AG04449 (cell line): ENCODE measurements around the gene KASH5.

Experiments used
- CTCF ChIA-PET: fragments of 350-600 bp; formaldehyde crosslinking; extraction: SDS; loops from one replicate; lab custom pipeline; 2021; ENCODE audit warnings: antibody characterized with exemption; lab: Yijun Ruan, JAX
- POLR2A ChIA-PET: fragments of 400-600, 350-600 bp; formaldehyde crosslinking; extraction: SDS; loops from one replicate; lab custom pipeline; 2020; ENCODE audit warnings: antibody characterized with exemption, inconsistent platforms; lab: Yijun Ruan, JAX
- DNase-seq: peaks from one replicate; pipeline ENCODE4 v3.0.0-alpha.2; 2010; ENCODE audit warnings: low read depth, low spot score
- H3K4me3 ChIP-seq: 2 replicates; pipeline ENCODE4 v1.5.1; 2011; ENCODE audit warnings: low read depth, mild to moderate bottlenecking, control low read depth, low read length
- TF ChIP-seq, protein P1 (sequence below): IDR thresholded peaks from one replicate; pipeline ENCODE4 v1.5.1; 2011; ENCODE audit warnings: mild to moderate bottlenecking, moderate library complexity, low read length, control low read depth, inconsistent platforms; ENCODE audit not compliant: insufficient read depth; ENCODE audit errors: missing control alignments

The KASH5 gene

DNA sequence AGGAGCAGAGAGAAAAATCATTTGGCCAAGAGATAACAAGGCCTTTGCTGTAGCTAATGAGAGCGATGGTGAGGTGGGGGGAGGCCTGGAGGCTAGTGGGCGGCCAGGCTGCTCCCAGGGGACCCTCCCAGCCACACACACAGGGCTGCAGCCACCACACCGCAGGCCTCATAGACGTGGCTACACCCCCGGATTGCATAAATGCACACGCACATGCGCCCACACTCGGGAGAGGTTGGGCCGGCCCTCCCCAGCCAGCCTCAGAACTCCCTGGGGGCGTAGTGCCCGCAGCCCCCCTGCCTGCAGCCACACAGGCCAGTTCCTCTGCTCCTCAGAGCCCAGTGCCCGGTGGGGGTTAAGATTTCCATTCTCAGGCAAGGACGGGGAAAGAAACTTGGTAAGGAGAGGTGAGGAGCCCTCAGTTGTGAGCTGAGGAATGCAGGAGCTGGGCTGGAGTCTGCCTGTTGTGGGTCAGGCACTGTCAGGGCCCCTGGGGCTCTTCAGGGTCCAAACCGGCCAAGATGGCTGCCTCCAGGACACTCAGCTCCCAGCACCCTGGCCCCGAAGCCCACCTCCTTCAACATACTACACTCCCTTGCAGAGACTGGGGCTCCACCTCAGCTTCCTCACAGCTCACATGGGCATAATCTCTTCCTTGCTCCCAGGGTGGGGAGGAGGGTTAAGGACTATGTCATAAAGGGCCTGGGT lies 27.2 kb downstream of the KASH5 start:
- ChIA-PET POLR2A (no interaction called here), CTCF (no interaction called here)
- no peak overlapping the region for H3K4me3 ChIP-seq
- TF ChIP-seq, protein P1, sequence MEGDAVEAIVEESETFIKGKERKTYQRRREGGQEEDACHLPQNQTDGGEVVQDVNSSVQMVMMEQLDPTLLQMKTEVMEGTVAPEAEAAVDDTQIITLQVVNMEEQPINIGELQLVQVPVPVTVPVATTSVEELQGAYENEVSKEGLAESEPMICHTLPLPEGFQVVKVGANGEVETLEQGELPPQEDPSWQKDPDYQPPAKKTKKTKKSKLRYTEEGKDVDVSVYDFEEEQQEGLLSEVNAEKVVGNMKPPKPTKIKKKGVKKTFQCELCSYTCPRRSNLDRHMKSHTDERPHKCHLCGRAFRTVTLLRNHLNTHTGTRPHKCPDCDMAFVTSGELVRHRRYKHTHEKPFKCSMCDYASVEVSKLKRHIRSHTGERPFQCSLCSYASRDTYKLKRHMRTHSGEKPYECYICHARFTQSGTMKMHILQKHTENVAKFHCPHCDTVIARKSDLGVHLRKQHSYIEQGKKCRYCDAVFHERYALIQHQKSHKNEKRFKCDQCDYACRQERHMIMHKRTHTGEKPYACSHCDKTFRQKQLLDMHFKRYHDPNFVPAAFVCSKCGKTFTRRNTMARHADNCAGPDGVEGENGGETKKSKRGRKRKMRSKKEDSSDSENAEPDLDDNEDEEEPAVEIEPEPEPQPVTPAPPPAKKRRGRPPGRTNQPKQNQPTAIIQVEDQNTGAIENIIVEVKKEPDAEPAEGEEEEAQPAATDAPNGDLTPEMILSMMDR: no peak
- DNase-seq: no peak

DNA sequence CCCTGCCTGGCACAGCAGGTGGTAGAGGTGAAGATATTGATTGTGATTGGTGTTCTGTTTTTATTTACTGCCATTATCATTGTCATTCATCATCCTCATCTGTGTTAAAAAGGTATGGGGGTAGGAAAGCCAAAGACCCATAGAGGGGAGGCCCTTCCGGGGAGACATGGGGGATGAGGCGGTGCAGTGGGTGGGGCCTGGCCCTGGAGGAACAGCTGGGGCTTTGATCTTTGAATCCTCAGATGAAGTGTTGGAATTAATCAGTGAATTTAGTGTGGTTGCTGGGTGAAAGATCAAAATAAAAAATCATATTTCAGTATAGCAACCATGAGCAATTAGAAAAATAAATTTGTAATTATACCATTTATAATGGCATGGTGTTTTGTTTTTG lies 27.8 kb downstream of the KASH5 start:
- TF ChIP-seq, protein P1: no peak
- ChIA-PET CTCF (interaction anchor here (1.0 to 1.4 kb wide), 2 partner anchors 9 to 22 kb away, joined by 4 read pairs; partner anchors contain the start of gene GFY), POLR2A (no interaction called here)
- no peak overlapping the region for H3K4me3 ChIP-seq
- no peak for DNase-seq

DNA sequence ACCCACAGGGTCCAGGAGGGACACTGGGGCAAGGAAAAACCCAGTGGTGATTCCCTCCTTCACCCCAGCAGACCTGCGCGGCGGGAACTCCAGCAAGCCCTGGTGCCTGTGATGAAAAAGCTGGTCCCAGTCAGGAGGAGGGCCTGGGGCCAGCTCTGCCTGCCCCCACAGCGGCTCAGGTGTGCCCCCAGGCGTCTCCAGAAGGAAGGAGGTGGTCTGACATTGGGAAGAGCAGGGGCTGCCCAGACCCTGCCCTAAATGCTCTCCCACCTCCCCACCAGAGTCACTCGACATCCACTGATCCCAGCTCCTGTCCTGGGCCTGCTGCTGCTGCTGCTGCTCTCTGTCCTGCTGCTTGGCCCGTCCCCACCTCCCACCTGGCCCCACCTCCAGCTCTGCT lies 29.0 kb downstream of the KASH5 start:
- CTCF ChIA-PET: interaction anchor here (0.8 to 1.4 kb wide), 4 partner anchors 8 to 319 kb away, joined by 3 to 7 read pairs (median 4); partner anchors contain the start of gene GFY
- H3K4me3 ChIP-seq: no peak overlapping the region
- POLR2A ChIA-PET: no interaction called here

DNA sequence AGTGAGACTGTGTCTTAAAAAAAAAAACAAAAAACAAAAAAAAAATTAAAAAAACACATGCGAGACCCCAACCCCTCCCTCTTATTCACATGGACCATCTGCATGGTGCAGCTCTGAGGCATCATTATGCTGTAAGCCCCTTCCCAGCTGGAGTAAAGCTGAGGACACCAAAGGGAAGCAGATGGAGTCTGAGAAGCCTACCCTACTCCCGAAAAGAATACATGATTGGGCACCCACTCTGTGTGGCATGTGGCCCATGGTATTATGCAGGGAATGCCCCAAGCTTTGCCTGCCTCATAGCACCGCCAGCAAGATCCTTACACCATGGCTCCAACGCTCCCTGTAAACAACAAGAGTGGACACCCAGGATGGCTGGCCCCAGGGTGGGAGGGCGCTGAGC lies 30.5 kb downstream of the KASH5 start:
- ChIA-PET POLR2A (no interaction called here), CTCF (interaction anchor here (1.1 to 1.9 kb wide), 4 partner anchors 9 to 118 kb away, joined by 3 to 7 read pairs (median 4); no protein-coding TSS in a partner anchor)
- H3K4me3 ChIP-seq: no peak overlapping the region
- no peak for DNase-seq
- TF ChIP-seq, protein P1: no peak

More for the DNA sequence above, 29.0 kb downstream of the KASH5 start:
- no peak for DNase-seq
- TF ChIP-seq, protein P1: no peak

DNA sequence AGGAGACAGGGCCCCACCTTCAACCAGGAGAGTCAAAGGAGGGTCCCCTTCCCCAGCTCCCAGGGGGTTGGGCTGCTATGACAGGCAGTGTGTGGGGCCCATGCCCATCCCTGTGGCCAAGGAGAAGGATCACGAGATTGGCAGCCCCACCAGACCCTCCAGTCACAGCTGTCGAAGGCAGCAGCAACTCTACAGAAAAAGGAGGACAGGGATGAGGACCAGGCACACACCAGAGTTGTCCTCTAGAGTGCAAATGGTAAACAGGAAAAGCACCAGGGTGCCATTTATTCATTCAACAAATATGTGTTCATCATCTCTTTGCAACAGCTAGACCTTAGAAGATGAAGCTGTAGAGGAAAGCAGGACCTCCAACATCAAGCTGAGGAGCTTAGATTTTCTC lies 31.1 kb downstream of the KASH5 start:
- no peak overlapping the region for H3K4me3 ChIP-seq
- DNase-seq: no peak
- ChIA-PET CTCF (interaction anchor here (1.1 to 1.9 kb wide), 4 partner anchors 10 to 118 kb away, joined by 3 to 7 read pairs (median 4); no protein-coding TSS in a partner anchor), POLR2A (no interaction called here)
- TF ChIP-seq, protein P1: no peak

DNA sequence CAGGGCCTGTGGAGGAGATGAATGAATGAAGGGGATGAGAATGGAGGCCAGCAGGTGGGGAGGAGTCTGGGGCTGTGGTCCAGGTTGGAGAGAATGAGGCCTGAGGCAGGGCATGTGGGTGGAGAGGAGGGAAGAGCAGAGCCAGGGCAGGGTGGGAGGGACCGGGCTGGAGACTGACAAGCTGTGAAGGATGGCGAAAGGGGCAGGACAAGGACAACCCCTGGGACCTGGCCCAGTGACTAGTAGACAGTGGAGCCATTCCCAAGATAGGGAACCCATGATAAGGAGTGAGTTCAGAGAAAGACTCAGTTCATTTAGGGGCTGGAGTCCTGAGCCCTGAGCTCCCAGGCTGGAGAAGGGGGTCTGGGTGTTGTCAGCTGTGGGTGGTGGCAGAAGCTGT lies 32.2 kb downstream of the KASH5 start:
- TF ChIP-seq, protein P1: no peak
- CTCF ChIA-PET: interaction anchor here (1.1 to 1.9 kb wide), 4 partner anchors 16 to 28 kb away, joined by 3 to 7 read pairs (median 3); no protein-coding TSS in a partner anchor
- no peak for DNase-seq
- H3K4me3 ChIP-seq: no peak overlapping the region
- POLR2A ChIA-PET: no interaction called here
